SK-N-MC (cell line): ENCODE measurements around the gene R3HDML.

ENCODE experiments used
- DNase-seq: peaks from one replicate; pipeline ENCODE4 v3.0.0-alpha.2; 2011; ENCODE audit warnings: low read depth, low spot score
- H3K27ac ChIP-seq: fragments of 200-600 bp; sonication (generic); 2 replicates; pipeline ENCODE4 v1.5.1; 2016; ENCODE audit warnings: mixed run types
- H3K36me3 ChIP-seq: fragments of 200-600 bp; sonication (generic); 2 replicates; pipeline ENCODE4 v1.6.1; 2017; ENCODE audit warnings: antibody characterized with exemption, low read length, mixed read lengths; ENCODE audit not compliant: insufficient read depth
- H3K4me3 ChIP-seq: fragments of 200-600 bp; sonication (generic); 2 replicates; pipeline ENCODE4 v1.5.1; 2016
- H3K9ac ChIP-seq: fragments of 200-600 bp; sonication (generic); 2 replicates; pipeline ENCODE4 v1.8.0; 2017; ENCODE audit warnings: mixed run types, mixed read lengths; ENCODE audit not compliant: insufficient read length
- H3K9me3 ChIP-seq: fragments of 200-600 bp; sonication (generic); 2 replicates; pipeline ENCODE4 v1.6.1; 2017; ENCODE audit warnings: low read depth, mild to moderate bottlenecking, antibody characterized with exemption, low read length, moderate library complexity, mixed read lengths
- EZH2 ChIP-seq: fragments of 200-600 bp; sonication (generic); IDR thresholded peaks from one replicate; pipeline ENCODE4 v1.6.1; 2017; ENCODE audit warnings: antibody characterized with exemption
- FOXP2 ChIP-seq: optimal IDR thresholded peaks from 2 replicates; pipeline ENCODE3; 2011; ENCODE audit warnings: mild to moderate bottlenecking, moderate library complexity; ENCODE audit not compliant: insufficient read depth; ENCODE audit errors: extremely low read length, control extremely low read depth
- POLR2AphosphoS5 ChIP-seq: IDR thresholded peaks from 2 replicates; pipeline ENCODE4 v1.6.1; 2012; ENCODE audit warnings: mild to moderate bottlenecking, low read depth, low read length, borderline replicate concordance

The R3HDML gene

GRCh38 chr20:44354979-44355497 is 18.2 kb downstream of the R3HDML start:
- H3K27ac ChIP-seq = no peak overlapping the region
- no peak overlapping the region for H3K4me3 ChIP-seq
- DNase-seq = no peak
- no peak overlapping the region for H3K9ac ChIP-seq
- no peak for TF ChIP-seq EZH2
- no peak for TF ChIP-seq POLR2AphosphoS5
- TF ChIP-seq FOXP2 = no peak
- no peaks in the 10 kb centered on the region for H3K36me3 ChIP-seq
- H3K9me3 ChIP-seq = no peaks in the 10 kb centered on the region

- Histone ChIP-seq H3K9me3 (no peaks in the 10 kb centered on the region), H3K36me3 (no peaks in the 10 kb centered on the region), H3K9ac (no peak within 1 kb of the TSS), H3K27ac (no peak within 1 kb of the TSS), H3K4me3 (no peak within 1 kb of the TSS)
- DNase-seq = no peak
- no peak for TF ChIP-seq EZH2
- TF ChIP-seq FOXP2 = no peak
- TF ChIP-seq POLR2AphosphoS5 = no peak
Observed at GRCh38 chr20:44355498-44356352, 18.9 kb downstream of the R3HDML start, which contains the start of gene HNF4A. HNF4A (plus strand) TSS chr20:44355699; CDS start chr20:44355805, 106 bp downstream.

DNA sequence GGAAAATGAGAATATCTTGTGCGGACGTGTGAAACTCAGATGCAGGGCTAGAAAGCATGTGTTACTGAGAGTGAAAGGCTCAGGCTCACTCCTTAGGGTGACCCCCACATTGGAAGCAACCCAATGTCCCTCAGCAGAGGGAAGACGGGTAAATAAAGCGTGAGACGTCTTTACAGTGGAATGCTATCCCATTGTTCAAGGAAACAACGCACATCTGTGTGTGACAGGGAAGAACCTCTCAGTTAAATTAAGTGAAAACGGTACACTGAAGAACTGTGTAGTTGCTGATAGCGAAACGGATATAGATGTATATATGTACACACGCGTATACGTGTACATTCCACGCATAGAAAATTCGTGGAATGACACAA is 19.5 kb downstream of the R3HDML start:
- no peaks in the 10 kb centered on the region for H3K9me3 ChIP-seq
- H3K27ac ChIP-seq = no peak overlapping the region
- H3K9ac ChIP-seq = no peak overlapping the region
- no peaks in the 10 kb centered on the region for H3K36me3 ChIP-seq
- DNase-seq = no peak
- no peak overlapping the region for H3K4me3 ChIP-seq
- no peak for TF ChIP-seq POLR2AphosphoS5
- no peak for TF ChIP-seq FOXP2
- TF ChIP-seq EZH2 = no peak

GRCh38 chr20:44357020-44357419 is 20.2 kb downstream of the R3HDML start:
- TF ChIP-seq POLR2AphosphoS5 (no peak), EZH2 (no peak), FOXP2 (no peak)
- no peak overlapping the region for H3K9ac ChIP-seq
- DNase-seq = no peak
- H3K4me3 ChIP-seq = no peak overlapping the region
- no peaks in the 10 kb centered on the region for H3K9me3 ChIP-seq
- no peak overlapping the region for H3K27ac ChIP-seq
- H3K36me3 ChIP-seq = no peaks in the 10 kb centered on the region

DNA sequence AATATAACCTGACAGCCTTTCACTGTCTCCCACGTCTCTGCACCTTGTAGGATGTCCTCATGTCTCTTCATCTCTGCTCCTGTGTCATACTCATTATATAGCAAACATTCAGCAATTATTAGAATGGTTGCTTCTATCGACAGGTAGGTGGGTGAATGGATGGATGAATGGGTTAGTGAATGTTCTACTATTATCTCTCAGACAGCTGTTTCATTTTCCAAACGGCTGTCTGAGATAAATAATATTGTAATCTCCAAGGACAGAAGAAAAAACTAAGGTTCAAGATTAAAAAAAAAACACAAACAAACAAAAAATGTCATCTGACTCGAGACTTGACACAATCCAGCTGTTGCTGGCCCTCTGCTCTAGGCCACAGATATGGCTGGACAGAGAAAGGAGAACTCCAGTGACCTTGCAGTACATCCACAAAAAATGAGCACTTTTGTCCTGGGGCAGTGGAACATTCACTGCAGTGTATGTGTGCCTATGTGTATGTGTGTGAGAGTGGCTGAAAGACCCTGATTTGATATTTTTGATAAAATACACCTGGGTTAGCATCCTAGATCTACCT is 20.8 kb downstream of the R3HDML start:
- H3K4me3 ChIP-seq = no peak overlapping the region
- TF ChIP-seq EZH2 (no peak), FOXP2 (no peak), POLR2AphosphoS5 (no peak)
- H3K9me3 ChIP-seq = no peaks in the 10 kb centered on the region
- DNase-seq = no peak
- H3K27ac ChIP-seq = no peak overlapping the region
- no peak overlapping the region for H3K9ac ChIP-seq
- H3K36me3 ChIP-seq = no peaks in the 10 kb centered on the region

DNA sequence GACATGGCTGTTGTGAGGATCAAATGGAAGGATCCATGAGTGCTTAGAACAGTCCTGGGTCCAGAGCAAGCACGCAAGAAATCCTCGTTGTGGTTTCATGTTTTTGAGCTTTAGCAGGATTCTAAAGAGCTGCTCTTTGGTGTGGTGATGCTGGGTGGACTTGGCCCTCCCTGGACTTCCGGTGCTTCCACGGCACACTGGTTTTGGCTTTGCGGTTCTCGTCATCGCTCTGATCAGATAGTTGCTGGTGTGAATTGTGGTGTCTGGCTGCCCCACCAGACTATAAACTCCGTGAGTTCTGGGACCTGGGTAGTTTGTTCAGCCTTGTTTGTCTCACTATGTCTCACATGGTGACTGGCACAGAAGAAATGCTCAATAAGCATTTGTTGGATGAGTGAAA is 21.9 kb downstream of the R3HDML start:
- H3K4me3 ChIP-seq = no peak overlapping the region
- no peaks in the 10 kb centered on the region for H3K9me3 ChIP-seq
- H3K9ac ChIP-seq = no peak overlapping the region
- DNase-seq = no peak
- H3K36me3 ChIP-seq = no peaks in the 10 kb centered on the region
- no peak for TF ChIP-seq EZH2
- no peak for TF ChIP-seq POLR2AphosphoS5
- no peak for TF ChIP-seq FOXP2
- H3K27ac ChIP-seq = no peak overlapping the region

GRCh38 chr20:44360221-44360620 is 23.4 kb downstream of the R3HDML start:
- H3K4me3 ChIP-seq = no peak overlapping the region
- TF ChIP-seq EZH2 (no peak), POLR2AphosphoS5 (no peak), FOXP2 (no peak)
- no peaks in the 10 kb centered on the region for H3K36me3 ChIP-seq
- H3K9ac ChIP-seq = no peak overlapping the region
- DNase-seq = no peak
- no peaks in the 10 kb centered on the region for H3K9me3 ChIP-seq
- no peak overlapping the region for H3K27ac ChIP-seq

- DNase-seq = no peak
Observed at GRCh38 chr20:44361021-44361420, 24.2 kb downstream of the R3HDML start.

More at GRCh38 chr20:44361021-44361420, 24.2 kb downstream of the R3HDML start:
- TF ChIP-seq FOXP2 = no peak
- TF ChIP-seq EZH2 = no peak
- TF ChIP-seq POLR2AphosphoS5 = no peak
- no peak overlapping the region for H3K9ac ChIP-seq
- no peak overlapping the region for H3K27ac ChIP-seq
- no peaks in the 10 kb centered on the region for H3K36me3 ChIP-seq
- no peak overlapping the region for H3K4me3 ChIP-seq
- H3K9me3 ChIP-seq = no peaks in the 10 kb centered on the region
